Measurements from ENCODE around the gene CCDC107. TPM values are rescaled to one million over a fixed set of nuclear protein-coding genes. Genes with fewer than 3 reads are reported as not detected.
A peak's percentile ranks its signal among the peaks of the same experiment; 100 is the strongest.

The CCDC107 gene
- total and polyA plus RNA-seq, 8 donors, result 9.2 to 25.6 (median 11.6) TPM

GRCh38 chr9:35688558-35689541 lies 30.8 kb downstream of the CCDC107 start:
- intact Hi-C loops (cut with DNase I), result no loop called here
- TF ChIP-seq CTCF (IDR thresholded peaks at IDR 0.05), result no peak
- DNase-seq (no peak), ATAC-seq (no peak)
- peaks cover 0 to 10% of the 10 kb centered on the region in 2 donors for H3K36me3 ChIP-seq
- H3K27ac ChIP-seq, result peak overlapping the region; percentile 37 to 51
- H3K4me3 ChIP-seq, result peak overlapping the region; percentile 68
- peaks cover 0 to 9% of the 10 kb centered on the region in 2 donors for H3K27me3 ChIP-seq
- H3K4me1 ChIP-seq, result peaks cover 0 to 19% of the 10 kb centered on the region in 2 donors
- no peaks in the 10 kb centered on the region for H3K9me3 ChIP-seq

GRCh38 chr9:35689542-35690293 lies 31.6 kb downstream of the CCDC107 start, which contains the start of gene TPM2:
TSS of gene TPM2 (minus strand) at chr9:35689925. CDS start at chr9:35689817, 108 bp downstream.
- Histone ChIP-seq H3K27ac (peak within 1 kb of the TSS; percentile 75 to 87), H3K36me3 (peaks cover 0 to 9% of the 10 kb centered on the region in 2 donors), H3K9me3 (no peaks in the 10 kb centered on the region), H3K4me1 (peaks cover 0 to 19% of the 10 kb centered on the region in 2 donors), H3K27me3 (peaks cover 0 to 9% of the 10 kb centered on the region in 2 donors), H3K4me3 (peak within 1 kb of the TSS; percentile 68)
- peak; percentile 55 for ATAC-seq
- intact Hi-C loops (cut with DNase I), result no loop called here
- DNase-seq, result peak in 3 of 4 donors; percentile 70 to 89 (median 71)
- no peak for TF ChIP-seq CTCF (IDR thresholded peaks at IDR 0.05)

DNA sequence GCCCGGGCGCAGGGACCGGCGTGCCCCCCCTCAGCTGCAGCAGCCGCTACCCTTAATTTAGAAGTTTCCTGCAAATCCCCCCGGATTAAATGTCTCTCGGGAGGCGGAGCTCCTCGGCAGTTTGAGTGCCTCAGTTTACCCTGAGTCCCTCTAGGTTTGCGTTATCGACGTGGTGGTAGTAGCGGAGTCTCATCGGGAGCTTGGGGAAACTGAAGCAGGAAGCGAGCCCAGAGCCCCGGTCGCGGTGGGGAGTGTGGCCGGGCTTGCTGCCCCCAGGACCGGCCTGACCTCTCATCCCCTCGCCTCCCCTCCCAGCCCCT lies 32.2 kb downstream of the CCDC107 start:
- intact Hi-C loops (cut with DNase I), result no loop called here
- Histone ChIP-seq H3K27ac (peak overlapping the region; percentile 75 to 87), H3K4me1 (peaks cover 4 to 19% of the 10 kb centered on the region in 2 donors), H3K4me3 (peak overlapping the region; percentile 68), H3K27me3 (peaks cover 0 to 9% of the 10 kb centered on the region in 2 donors), H3K36me3 (peaks cover 0 to 4% of the 10 kb centered on the region in 2 donors), H3K9me3 (no peaks in the 10 kb centered on the region)
- DNase-seq (no peak), ATAC-seq (no peak)
- no peak for TF ChIP-seq CTCF (IDR thresholded peaks at IDR 0.05)

DNA sequence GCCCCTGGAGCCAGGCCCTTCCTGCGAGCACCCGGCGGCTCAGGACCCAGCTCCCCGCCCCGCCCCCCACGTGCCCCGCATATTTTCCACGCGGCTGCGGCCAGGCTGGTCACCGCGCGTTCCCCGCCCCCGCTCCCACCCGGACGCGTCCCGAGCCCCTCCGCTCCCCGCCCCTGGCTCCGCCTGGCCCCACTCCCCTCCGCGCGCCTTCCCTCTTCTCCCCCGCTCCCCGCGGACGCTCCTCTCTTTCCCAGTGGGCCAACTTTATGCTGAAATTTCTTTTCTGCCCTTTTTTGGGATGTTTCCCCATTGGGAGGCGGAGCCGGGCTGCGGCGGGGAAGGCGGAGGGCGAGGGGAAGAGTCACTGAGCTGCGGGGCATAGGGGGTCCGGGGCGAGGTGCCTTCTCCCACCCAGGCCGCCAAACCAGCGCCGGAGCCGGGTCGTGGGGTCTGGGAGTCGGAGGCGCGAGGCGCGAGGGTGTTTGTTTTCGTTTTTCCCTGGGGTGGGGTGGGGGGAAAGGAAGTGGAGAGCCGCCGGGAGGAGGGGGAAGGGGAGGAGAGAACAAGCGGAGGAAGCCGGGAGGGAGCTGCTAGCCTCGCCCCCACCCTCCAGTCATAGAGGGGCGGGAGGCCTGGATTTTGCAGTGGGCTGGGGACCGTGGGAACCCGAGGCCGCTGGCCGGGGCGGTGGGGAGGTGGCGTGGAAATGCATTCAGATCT lies 32.7 kb downstream of the CCDC107 start:
- intact Hi-C loops (cut with DNase I), result no loop called here
- Histone ChIP-seq H3K4me3 (peak overlapping the region; percentile 68), H3K9me3 (no peaks in the 10 kb centered on the region), H3K36me3 (peaks cover 0 to 4% of the 10 kb centered on the region in 2 donors), H3K27me3 (peaks cover 0 to 9% of the 10 kb centered on the region in 2 donors), H3K27ac (peak overlapping the region; percentile 75 to 87), H3K4me1 (peaks cover 4 to 19% of the 10 kb centered on the region in 2 donors)
- no peak for TF ChIP-seq CTCF (IDR thresholded peaks at IDR 0.05)
- DNase-seq (peak; percentile 78 to 88 (median 80)), ATAC-seq (peak; percentile 76)

All from left lung (tissue), 10 donors.